Right ventricle myocardium inferior (tissue), 1 donor: ENCODE results near the gene TRAF3IP1. TPM values are rescaled to one million over a fixed set of nuclear protein-coding genes. Genes with fewer than 3 reads are reported as not detected.
"Not testable (repeated sequence)": the region's sequence is repeated elsewhere in the genome, so short reads cannot be mapped to it uniquely, and the experiment has no call there.

Experiments
- ATAC-seq: fragments of 200-7000 bp; cut with Tn5 transposase; one replicate; pipeline ENCODE4 v1.9.1; 2020; ENCODE audit warnings: mild to moderate bottlenecking, moderate library complexity
- DNase-seq: peaks from one replicate; pipeline ENCODE4 v3.0.0; 2021; ENCODE audit errors: missing footprints
- intact Hi-C: fragments of 100-400 bp; cut with DNase I; formaldehyde crosslinking; loops from one replicate; pipeline ENCODE4 v1.11.0; 2022
- long read RNA-seq: library from polyadenylated mRNA; unstranded; transcript quantifications from one replicate; pipeline ENCODE4 v2.0.0, GENCODE V29; 2021
- total RNA-seq: library from RNA; stranded (reverse); fragmentation: NEBNext Ultra II Directional; extraction: Animal tissue kit (Norgen Biotek cat#: 25700); gene quantifications from one replicate; pipeline ENCODE4 v1.2.1, GENCODE V29; 2021
- donor health status: DM: no; HTN: yes; CAD: no; lungs with severe emphysema.

Gene TRAF3IP1
- 11.2 TPM for total RNA-seq
- long read RNA-seq, partial matches to known transcripts = 1 of 11 reads
- long read RNA-seq, other reads (novel, unspliced or antisense) = 10 of 11 reads

DNA sequence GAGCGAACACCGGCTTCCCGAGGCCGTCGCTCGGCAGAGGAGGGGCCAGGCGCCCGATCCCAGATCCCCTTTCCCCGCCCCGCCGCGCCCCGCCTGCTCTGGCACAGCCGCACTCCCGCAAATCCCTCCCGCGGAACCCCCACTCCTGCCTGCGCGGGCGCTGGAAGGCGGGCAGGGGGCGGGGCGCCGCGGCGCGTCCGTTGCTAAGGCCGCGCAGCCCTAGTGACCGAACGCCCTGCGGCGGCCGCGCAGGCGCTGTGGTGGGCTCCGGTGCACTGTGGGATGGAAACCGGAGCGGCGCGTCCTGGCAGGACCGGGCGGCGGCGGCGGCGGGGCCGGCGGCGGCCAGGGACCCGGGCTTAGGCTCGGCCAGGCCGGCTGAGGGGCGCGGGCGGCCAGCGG, at the start of gene TRAF3IP1:
Gene TRAF3IP1, plus strand, starts transcription at position 273 of the 402 bp plus-strand sequence. CDS start 145 bp downstream, outside the sequence.
- intact Hi-C loops = loop anchor here (1.0 kb wide), 1 partner anchor 32 kb away; the partner anchor contains the start of gene PER2
- peak; percentile 98 for ATAC-seq
- DNase-seq = peak; percentile 97

DNA sequence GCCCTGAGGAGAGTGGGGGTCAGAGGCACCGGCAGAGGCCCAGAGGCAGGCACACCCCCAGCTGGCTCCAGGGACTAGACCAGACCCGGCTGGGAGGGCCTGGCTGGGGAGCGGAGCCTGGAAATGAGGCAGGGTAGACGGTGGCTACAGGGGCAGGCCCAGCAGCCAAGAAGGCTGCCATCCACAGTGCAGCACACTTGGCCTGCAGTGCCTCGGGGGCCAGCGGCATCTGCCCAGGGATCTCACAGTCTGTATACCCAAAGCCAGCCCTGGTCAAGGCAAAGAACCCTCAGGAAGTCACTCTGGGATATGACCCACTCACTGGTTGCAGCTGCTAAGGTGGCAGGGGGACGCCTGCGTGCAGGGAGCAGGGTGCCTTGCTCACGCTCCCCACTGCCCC, 49.7 kb upstream of the TRAF3IP1 start:
- intact Hi-C loops = no loop called here
- peak; percentile 35 for DNase-seq
- no peak for ATAC-seq

DNA sequence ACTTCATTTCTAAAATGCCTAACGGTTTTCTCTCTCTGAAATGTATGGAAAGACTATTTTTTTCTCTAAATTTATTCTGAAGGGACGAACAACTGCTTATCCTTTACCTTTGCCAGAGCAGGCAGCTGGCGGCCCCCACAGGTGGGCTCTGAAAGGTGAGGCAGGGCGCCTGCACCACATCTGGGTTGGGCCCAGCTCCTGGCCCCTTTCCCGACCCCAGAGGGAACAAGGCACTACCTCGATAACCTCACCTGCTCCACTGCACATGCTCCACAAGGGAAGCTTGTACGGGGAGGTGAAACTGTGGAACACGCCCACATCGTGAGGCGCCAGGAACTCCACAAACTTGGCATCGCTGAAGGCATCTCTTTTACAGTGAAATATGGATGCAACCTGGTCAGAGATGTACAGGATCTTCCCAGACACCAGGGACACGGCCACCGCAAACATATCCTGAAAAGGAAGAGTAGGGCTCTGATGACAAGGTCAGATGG, 49.2 kb upstream of the TRAF3IP1 start:
- intact Hi-C loops = no loop called here
- DNase-seq (no peak), ATAC-seq (no peak)

GRCh38 chr2:238271686-238272085, 48.6 kb upstream of the TRAF3IP1 start:
- intact Hi-C loops, ATAC-seq: not testable (repeated sequence)
- DNase-seq = peak; percentile 8

DNA sequence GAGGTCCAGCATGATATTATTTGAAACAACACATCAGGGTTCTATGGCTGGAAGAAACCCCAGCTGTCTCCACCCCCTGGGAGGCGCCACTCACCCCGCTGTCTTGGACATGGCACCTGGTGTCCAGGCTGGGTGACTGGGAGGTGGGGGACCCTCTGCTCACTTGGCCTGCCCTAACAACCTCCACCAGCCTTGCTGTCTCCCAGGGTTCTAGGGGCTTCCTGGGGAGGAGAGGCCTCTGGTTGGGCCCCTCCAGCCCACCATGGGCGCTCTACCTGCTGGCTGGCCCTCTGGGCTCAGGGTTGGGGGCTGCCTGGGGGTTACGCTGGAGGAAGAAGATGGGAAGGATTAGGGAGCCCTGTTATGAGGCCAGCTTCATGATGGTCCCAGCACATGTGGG, 48.2 kb upstream of the TRAF3IP1 start:
- DNase-seq (peak; percentile 4), ATAC-seq (no peak)
- intact Hi-C loops = no loop called here

DNA sequence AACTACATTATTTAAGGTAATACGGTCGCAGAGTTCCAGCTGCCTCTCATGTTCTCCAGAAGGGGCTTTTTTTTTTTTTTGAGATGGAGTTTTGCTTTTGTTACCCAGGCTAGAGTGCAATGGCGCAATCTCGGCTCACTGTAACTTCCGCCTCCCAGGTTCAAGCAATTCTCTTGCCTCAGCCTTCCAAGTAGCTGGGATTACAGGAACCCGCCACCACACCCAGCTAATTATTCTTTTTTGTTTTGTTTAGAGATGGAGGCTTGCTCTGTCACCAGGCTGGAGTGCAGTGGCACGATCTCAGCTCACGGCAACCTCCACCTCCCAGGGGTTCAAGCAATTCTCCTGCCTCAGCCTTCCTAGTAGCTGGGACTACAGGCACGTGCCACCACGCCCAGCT, 46.9 kb upstream of the TRAF3IP1 start:
- ATAC-seq, intact Hi-C loops: not testable (repeated sequence)
- peak; percentile 45 for DNase-seq

DNA sequence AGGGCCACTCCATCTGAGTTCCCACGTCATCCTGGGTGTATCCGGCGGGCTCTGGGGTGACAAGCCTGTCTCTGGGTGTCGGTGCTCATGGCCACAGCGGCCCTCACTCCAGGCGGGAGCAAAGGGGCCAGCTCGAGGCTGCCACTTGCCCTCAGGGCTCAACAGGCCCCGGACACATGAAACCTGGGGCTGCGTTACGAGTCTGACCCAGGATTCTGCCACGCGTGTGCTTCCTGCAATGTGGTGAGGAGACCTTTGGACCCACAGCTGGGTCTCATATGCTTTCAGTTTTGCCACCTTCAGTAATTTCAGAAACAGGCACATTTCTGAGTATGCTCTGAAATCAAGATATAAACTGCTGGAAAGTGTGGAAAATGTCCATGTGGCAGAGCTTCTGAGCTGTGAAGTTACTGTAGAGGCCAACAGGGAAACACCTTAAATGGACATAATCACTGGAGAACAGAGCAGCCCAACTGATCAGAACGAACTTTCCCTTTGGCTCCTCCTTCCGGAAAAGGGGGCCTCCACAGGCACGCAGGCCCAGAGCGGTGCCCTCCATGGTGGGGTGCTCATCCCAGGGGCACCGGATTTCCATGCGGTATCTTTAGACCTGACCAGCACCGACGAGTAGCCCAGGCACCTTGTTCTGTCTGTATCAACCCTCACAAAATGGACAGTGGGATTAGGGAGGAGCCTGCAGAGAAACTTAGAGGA, 46.0 kb upstream of the TRAF3IP1 start:
- no peak for ATAC-seq
- intact Hi-C loops = no loop called here
- peak; percentile 53 for DNase-seq

DNA sequence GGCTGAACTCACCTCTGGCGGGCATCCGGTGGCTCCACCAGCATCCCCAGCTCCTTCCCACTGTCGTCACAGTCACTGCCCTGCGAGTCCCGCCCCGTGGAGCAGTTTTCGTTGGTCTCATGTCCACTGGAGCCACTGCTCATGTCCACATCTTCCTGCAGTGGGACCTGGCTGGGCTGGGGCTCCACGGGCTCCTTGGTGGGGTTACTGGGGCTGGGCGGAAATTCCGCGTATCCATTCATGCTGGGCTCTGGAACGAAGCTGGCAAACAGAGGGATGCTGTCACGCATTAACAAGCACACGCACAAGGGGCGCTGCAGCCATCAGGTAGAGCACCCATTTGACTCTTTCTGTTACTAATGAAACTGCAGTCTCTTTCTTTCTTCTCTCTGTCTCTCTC, 42.6 kb upstream of the TRAF3IP1 start:
- intact Hi-C loops = no loop called here
- ATAC-seq = no peak
- DNase-seq = peak; percentile 52

DNA sequence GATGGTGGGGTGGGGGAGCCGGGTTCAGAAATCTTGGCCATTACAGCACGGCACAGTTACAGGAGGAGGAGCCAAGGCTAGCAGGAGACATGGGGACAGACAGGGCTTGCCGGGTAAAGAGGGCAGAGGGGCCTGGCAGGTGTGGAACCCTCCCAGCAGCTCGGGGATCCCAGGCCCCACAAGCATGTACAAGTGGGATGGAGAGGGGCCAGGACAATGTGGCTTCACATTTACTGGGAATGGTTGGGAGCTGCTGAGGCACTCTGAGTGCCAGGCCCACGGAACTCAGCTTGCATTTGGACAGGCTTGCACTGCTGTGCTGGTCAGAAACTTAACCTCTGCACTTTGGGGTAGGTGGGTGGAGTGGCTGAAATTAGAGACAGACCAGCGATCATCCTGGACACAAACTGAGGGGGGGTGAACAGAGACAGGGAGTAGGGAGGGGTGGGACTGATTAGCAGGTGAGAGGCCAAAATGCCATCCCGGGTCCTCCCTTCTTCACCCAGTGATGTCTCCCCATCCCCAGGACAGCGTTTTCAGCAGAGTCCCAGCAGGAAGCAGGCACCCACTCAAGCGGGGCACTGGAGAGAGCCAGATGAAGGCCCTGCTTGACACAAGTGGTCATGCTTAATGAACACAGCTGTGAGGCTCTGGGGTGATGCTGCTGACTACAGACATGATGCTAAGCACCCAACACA, 41.5 kb upstream of the TRAF3IP1 start:
- intact Hi-C loops = no loop called here
- peak; percentile 15 for ATAC-seq
- peak; percentile 61 for DNase-seq

- peak; percentile 11 for DNase-seq
- ATAC-seq = no peak
- intact Hi-C loops = no loop called here
Observed at GRCh38 chr2:238279324-238279682, 41.0 kb upstream of the TRAF3IP1 start.

DNA sequence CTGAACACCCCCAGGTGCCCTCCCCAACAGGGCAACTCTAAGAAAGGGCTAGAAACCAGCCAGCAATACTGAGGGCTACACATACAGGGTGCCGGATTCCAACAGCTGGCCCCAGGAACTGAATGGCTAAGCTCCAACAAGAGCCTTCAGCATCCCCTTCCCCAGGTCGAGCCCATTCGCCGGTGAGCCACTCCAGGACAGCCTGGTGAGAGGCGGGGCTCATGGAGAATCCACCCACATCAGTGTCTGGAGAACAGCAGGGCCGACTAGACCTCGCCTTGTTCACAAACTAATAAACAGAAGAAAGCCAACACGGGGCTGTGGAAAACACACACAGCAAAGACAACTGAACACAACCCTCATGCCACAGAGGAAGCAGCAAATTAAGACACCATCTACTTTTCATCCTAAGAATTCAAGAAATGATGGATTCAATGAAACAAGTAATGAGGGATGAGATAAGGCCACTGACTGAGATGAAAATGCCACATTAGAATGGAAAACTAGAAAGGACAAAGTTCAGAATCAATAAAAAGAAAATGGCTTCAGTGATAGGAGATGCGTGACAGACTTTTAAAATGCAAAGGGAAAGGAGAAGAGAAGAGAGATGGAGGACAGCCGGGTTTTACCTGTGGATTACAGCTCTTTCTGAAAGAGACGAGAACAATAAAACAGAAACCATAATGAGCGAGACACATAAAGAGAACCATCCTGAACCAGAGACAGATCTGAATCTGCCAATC, 40.1 kb upstream of the TRAF3IP1 start:
- intact Hi-C loops = no loop called here
- no peak for ATAC-seq
- peak; percentile 26 for DNase-seq

DNA sequence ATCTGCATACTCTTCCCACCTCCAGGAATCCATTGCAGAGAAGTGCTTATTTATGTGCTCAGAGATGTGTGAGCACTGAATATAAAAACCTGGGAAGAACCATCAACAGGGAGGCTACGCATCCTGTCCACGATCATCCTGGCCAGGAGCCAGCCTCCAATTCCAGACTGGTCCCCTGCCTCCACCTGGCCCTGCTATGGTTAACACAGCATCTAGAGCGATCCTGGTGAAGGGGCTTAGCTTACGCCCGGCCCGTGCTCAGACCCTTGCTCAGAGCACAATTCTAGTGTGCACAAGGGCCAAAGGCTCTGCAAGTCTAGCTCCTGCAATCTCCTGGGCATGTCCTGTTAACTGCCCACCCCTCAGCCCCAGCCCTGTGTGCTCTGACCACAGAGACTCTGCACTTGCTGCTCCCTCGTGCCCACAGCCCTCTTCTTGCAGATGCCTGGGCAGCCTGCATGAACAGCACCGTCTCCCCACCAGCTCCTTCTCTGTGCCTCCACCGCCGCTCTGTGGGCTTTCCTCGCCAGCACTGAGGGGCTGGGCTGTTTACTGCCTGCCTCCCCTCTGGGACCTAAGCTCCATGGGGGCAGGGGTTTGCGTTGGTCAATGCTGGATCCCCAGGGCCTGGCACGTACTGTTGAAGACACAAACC, 38.4 kb upstream of the TRAF3IP1 start:
- ATAC-seq (no peak), DNase-seq (peak; percentile 50)
- intact Hi-C loops = no loop called here

- ATAC-seq = no peak
- intact Hi-C loops = no loop called here
- DNase-seq = peak; percentile 37
Observed at GRCh38 chr2:238282861-238283738, 37.2 kb upstream of the TRAF3IP1 start.

DNA sequence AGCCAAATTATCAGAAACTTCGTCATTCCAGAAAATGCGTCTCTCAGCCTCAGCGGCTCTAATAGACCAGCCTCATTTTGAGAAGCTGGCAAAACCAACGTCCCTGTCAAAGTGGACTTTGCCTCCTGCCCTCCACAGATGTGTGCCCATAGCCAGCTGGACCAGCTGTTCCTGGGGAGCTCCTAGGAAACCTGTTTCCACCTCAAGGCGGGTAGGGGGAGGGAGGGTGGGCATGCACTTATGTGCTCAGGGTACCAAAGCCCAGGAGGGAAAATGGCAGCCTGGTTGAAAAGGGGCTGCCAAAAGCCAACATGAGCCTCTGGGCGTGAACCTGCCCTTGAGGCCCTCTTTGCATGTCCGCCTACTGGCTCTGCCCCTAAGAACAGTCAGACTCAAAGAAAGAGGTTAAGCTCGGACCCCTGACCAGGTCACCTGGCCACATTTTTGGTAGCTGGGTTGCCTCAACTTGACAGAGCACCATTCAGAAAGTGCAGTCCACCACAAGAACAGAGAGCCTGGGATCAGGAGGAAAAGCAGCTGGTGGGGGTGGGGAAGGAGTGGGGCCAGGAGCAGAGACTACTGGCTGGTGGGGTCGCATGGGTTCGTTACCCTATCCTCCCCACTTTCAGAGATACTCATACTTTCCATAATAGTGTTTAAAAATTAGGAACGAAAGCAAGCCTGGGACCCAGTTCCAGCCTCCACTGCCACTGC, 35.4 kb upstream of the TRAF3IP1 start:
- ATAC-seq (no peak), DNase-seq (peak; percentile 25)
- intact Hi-C loops = no loop called here

DNA sequence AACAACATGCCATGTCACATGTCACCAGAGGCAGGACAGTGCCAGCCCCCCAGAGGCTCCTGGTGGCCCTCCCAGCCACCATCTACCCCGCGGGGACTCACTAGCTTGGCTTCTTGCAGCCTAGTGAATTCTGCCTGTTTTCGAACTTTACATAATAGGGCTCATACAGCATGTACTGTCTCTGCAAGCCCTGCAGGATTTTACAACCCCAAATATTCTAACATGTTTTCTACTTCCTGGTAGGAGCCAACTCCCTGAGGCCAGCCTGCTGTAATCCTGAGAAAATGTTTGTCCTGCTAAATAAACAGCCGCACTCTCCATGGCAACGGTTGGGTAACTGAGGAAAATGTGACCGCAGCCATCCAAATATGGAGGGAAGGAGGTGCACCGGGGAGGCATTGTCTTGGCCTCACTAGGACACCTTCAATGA, 34.6 kb upstream of the TRAF3IP1 start:
- DNase-seq (peak; percentile 76), ATAC-seq (peak; percentile 57)
- intact Hi-C loops = no loop called here

DNA sequence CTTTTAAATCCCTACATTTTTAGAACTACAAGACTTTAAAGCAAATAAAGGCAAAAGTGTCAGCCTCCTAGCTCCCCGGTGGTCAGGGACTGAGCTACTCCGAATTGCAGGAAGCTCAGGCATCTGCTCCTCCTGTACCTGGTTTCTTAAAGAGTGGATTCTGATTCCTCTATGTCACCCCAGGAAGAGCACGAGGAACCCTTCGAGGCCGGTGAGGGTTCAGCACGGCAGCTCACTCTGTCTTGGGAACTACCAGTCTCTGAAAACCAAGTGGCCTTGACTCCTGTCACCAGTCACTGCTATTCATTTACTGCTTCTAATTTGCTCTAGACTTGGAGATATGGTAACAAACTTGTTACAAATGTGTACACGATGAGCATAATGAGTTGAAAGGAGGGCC, 34.2 kb upstream of the TRAF3IP1 start:
- ATAC-seq (no peak), DNase-seq (no peak)
- intact Hi-C loops = no loop called here

- DNase-seq (peak; percentile 55), ATAC-seq (peak; percentile 11)
- intact Hi-C loops = no loop called here
Observed at GRCh38 chr2:238286551-238286950, 33.8 kb upstream of the TRAF3IP1 start.
